HEK293T (cell line): ENCODE measurements around the gene HDHD5.

ENCODE experiments used
- CTCF ChIA-PET: fragments of 350-600 bp; formaldehyde crosslinking; extraction: SDS; loops from one replicate; lab custom pipeline; 2021; ENCODE audit warnings: antibody characterized with exemption, inconsistent platforms; lab: Yijun Ruan, JAX
- POLR2A ChIA-PET: fragments of 350-600 bp; formaldehyde crosslinking; extraction: SDS; loops from one replicate; lab custom pipeline; 2020; ENCODE audit warnings: antibody characterized with exemption, inconsistent platforms; lab: Yijun Ruan, JAX
- DNase-seq: peaks from one replicate; pipeline ENCODE4 v3.0.0; 2012; ENCODE audit warnings: mixed read lengths; ENCODE audit errors: extremely low spot score
- ARNT ChIP-seq: fragments of 450-650 bp; IDR thresholded peaks from 2 replicates; pipeline ENCODE4 v1.6.1; 2017; ENCODE audit warnings: mild to moderate bottlenecking
- BHLHE40 ChIP-seq: fragments of 450-650 bp; IDR thresholded peaks from 2 replicates; pipeline ENCODE4 v1.6.1; 2016; ENCODE audit warnings: mild to moderate bottlenecking, moderate library complexity, borderline replicate concordance
- CTBP1 ChIP-seq: fragments of 450-650 bp; IDR thresholded peaks from 2 replicates; pipeline ENCODE4 v1.6.1; 2016; ENCODE audit warnings: borderline replicate concordance
- ELF4 ChIP-seq: fragments of 450-650 bp; IDR thresholded peaks from 2 replicates; pipeline ENCODE4 v1.6.1; 2017; ENCODE audit warnings: antibody characterized with exemption
- FOXA1 ChIP-seq: fragments of 450-650 bp; IDR thresholded peaks from 2 replicates; pipeline ENCODE4 v1.6.1; 2016; ENCODE audit warnings: mild to moderate bottlenecking
- FOXK2 ChIP-seq: fragments of 450-650 bp; IDR thresholded peaks from 2 replicates; pipeline ENCODE4 v1.6.1; 2016; ENCODE audit warnings: mild to moderate bottlenecking
- FOXM1 ChIP-seq: fragments of 450-650 bp; IDR thresholded peaks from 2 replicates; pipeline ENCODE4 v1.6.1; 2017; ENCODE audit warnings: mild to moderate bottlenecking, borderline replicate concordance
- HDGF ChIP-seq: fragments of 450-650 bp; IDR thresholded peaks from 2 replicates; pipeline ENCODE4 v1.6.1; 2017; ENCODE audit warnings: antibody characterized with exemption, borderline replicate concordance
- L3MBTL2 ChIP-seq: fragments of 450-650 bp; conservative IDR thresholded peaks from 2 replicates; pipeline ENCODE4 v1.6.1; 2016; ENCODE audit warnings: mild to moderate bottlenecking
- LEF1 ChIP-seq: fragments of 450-650 bp; IDR thresholded peaks from 2 replicates; pipeline ENCODE4 v1.6.1; 2017; ENCODE audit warnings: mild to moderate bottlenecking, borderline replicate concordance
- NFRKB ChIP-seq: fragments of 450-650 bp; IDR thresholded peaks from 2 replicates; pipeline ENCODE4 v1.6.1; 2016; ENCODE audit warnings: mild to moderate bottlenecking, moderate library complexity
- PKNOX1 ChIP-seq: fragments of 450-650 bp; IDR thresholded peaks from 2 replicates; pipeline ENCODE4 v1.6.1; 2016
- SP1 ChIP-seq: fragments of 450-650 bp; IDR thresholded peaks from 2 replicates; pipeline ENCODE4 v1.6.1; 2017
- SUZ12 ChIP-seq: fragments of 450-650 bp; IDR thresholded peaks from 2 replicates; pipeline ENCODE4 v1.6.1; 2016; ENCODE audit warnings: mild to moderate bottlenecking
- TARDBP ChIP-seq: fragments of 450-650 bp; IDR thresholded peaks from 2 replicates; pipeline ENCODE4 v1.6.1; 2016
- ZNF384 ChIP-seq: fragments of 450-650 bp; IDR thresholded peaks from 2 replicates; pipeline ENCODE4 v1.6.1; 2016

Gene HDHD5

GRCh38 chr22:17106161-17106784 lies 52.8 kb downstream of the HDHD5 start:
- ChIA-PET CTCF (interaction anchor here (1.8 kb wide), 1 partner anchor 11 kb away, joined by 5 read pairs; no protein-coding TSS in a partner anchor), POLR2A (no interaction called here)
- no peak for TF ChIP-seq ARNT
- no peak for TF ChIP-seq SUZ12
- no peak for TF ChIP-seq LEF1
- no peak for TF ChIP-seq FOXM1
- no peak for TF ChIP-seq HDGF
- no peak for TF ChIP-seq FOXK2
- no peak for TF ChIP-seq PKNOX1
- TF ChIP-seq SP1: no peak
- TF ChIP-seq ELF4: no peak
- TF ChIP-seq FOXA1: no peak
- TF ChIP-seq BHLHE40: no peak
- no peak for TF ChIP-seq L3MBTL2
- no peak for TF ChIP-seq NFRKB
- no peak for TF ChIP-seq TARDBP
- no peak for TF ChIP-seq CTBP1
- DNase-seq: no peak

DNA sequence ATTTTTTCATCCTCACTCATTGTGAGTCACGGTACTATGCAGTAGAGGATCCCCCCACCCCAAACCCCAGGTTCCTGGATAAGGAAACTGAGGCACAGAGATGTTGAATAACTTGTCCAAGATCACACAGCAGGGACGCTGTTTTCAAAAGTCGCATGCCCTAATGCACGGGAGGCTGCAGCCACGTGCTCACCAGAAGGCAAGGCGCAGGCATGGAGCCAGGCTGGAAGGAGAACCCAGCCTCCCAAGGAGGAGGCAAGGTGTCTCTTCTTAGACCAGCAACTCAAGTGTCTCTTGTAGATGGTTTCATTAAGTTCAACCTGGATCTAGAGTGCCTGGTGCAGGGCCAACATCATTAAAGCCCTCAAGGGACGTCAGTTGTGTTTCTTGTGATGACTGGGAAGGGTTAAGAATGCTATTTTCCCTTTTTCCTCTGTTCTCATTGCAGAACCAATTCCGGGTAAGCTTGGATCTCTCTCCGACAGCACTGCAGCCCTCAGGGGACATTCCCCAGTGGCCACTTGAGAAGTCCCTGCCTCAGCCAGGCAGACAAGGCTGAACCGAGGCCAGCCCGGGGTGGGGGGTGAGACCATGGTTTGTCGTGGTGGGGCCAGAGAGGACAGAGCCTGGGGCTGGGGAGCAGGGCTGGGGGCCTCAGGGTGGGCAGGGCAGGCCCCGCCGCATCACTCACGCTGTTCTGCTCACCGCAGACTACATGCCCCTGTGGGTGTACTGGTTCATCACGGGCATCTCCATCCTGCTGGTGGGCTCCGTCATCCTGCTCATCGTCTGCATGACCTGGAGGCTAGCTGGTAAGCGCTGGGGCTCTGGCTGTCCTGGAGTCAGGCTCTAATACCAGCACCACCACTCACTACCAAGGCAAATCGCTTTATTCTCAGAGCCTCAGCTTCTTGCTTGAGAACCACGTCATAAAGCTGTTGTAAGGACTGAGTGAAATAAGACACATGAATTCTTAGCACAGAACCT lies 53.6 kb downstream of the HDHD5 start:
- TF ChIP-seq BHLHE40 (no peak), L3MBTL2 (no peak), HDGF (no peak), SUZ12 (no peak), CTBP1 (no peak), FOXK2 (no peak), FOXM1 (no peak), FOXA1 (no peak), SP1 (no peak), ZNF384 (no peak), ELF4 (no peak), NFRKB (no peak)
- ChIA-PET POLR2A (no interaction called here), CTCF (no interaction called here)
- DNase-seq: no peak

DNA sequence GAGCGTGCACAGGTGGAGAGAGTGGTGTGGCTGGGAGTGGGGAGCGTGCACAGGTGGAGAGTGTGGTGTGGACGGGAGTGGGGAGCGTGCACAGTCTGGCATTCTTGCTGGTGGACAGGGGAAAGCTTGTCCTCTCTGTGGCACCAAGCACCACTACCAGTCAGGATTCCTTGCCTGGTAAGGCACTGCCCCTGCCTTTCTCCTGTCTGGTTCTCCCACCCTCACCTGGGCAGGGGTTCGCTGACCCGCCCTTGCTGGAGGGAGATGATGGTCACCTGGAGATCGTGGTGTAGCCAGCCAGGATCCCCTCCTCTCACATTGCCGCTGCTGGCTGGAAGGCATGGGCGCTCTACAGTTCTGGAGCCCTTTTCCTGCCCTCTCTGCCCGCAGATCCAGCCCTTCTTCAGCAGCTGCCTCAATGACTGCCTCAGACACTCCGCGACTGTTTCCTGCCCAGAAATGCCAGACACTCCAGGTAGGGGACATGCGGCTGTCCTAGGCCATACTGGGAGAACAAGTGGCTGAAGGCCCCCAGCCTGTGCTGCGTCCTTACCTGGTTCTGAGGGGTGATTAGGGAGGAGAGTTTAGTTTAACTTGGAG lies 54.6 kb downstream of the HDHD5 start:
- POLR2A ChIA-PET: no interaction called here
- CTCF ChIA-PET: no interaction called here
- TF ChIP-seq SUZ12: no peak
- TF ChIP-seq L3MBTL2: no peak
- no peak for TF ChIP-seq BHLHE40
- TF ChIP-seq ZNF384: no peak
- TF ChIP-seq LEF1: no peak
- no peak for TF ChIP-seq ARNT
- no peak for TF ChIP-seq CTBP1
- no peak for TF ChIP-seq TARDBP
- no peak for TF ChIP-seq PKNOX1
- no peak for TF ChIP-seq NFRKB
- TF ChIP-seq SP1: no peak
- TF ChIP-seq FOXM1: no peak
- no peak for DNase-seq

DNA sequence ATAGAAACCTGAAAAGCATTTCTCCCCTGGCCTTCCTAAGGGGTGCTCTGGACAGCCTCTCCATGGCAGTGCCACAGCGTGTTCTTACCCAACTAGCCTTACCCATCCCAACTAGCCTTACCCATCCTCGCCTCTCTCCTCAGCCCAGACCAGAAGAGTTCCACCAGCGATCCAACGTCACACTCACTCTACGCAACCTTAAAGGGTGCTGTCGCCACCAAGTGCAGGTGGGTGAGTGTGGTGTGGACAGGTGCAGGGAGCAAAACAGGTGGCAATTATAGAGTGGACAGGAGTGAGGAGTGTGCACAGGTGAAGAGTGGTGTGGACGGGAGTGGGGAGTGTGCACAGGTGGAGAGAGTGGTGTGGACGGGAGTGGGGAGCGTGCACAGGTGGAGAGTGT lies 55.7 kb downstream of the HDHD5 start:
- TF ChIP-seq FOXA1 (no peak), TARDBP (no peak), HDGF (no peak), ARNT (no peak), BHLHE40 (no peak), PKNOX1 (no peak), FOXM1 (no peak), NFRKB (no peak), SUZ12 (no peak), ZNF384 (no peak)
- ChIA-PET CTCF (no interaction called here), POLR2A (no interaction called here)
- no peak for DNase-seq

- TF ChIP-seq ZNF384: no peak
- CTCF ChIA-PET: no interaction called here
- POLR2A ChIA-PET: no interaction called here
- no peak for DNase-seq
Observed at GRCh38 chr22:17102297-17102667, 56.8 kb downstream of the HDHD5 start.
